Esophagus squamous epithelium (tissue), 5 donors: ENCODE data around the gene DGKB. TPM values are rescaled to one million over a fixed set of nuclear protein-coding genes. Genes with fewer than 3 reads are reported as not detected.

ENCODE experiments used
- DNase-seq: peaks from one replicate; lab custom pipeline; 2025; lab: John Stamatoyannopoulos, UW
- H3K27ac ChIP-seq, 4 donors: fragments of 200-600 bp; sonication (generic); one replicate each; pipeline ENCODE4 v1.5.1; 2016 to 2019; ENCODE audit warnings: mild to moderate bottlenecking in 1 of 4
- H3K27me3 ChIP-seq, 4 donors: fragments of 200-600 bp; sonication (generic); 1 replicate in 3 of 4; 2 replicates in 1 of 4; pipeline versions ENCODE4 v1.5.1 to v1.6.0; 2017 to 2021; ENCODE audit warnings: antibody characterized with exemption in 1 of 4
- H3K36me3 ChIP-seq, 3 donors: fragments of 200-600 bp; sonication (generic); one replicate each; pipeline ENCODE4 v1.5.1; 2016 to 2019
- H3K4me1 ChIP-seq, 3 donors: fragments of 200-600 bp; sonication (generic); one replicate each; pipeline ENCODE4 v1.5.1; 2017 to 2019
- H3K4me3 ChIP-seq, 4 donors: fragments of 200-600 bp; sonication (generic); 1 replicate in 3 of 4; 2 replicates in 1 of 4; pipeline ENCODE4 v1.5.1; 2016 to 2019; ENCODE audit warnings: mild to moderate bottlenecking in 2 of 4, moderate library complexity in 1 of 4
- H3K9me3 ChIP-seq, 3 donors: fragments of 200-600 bp; sonication (generic); one replicate each; pipeline ENCODE4 v1.5.1; 2016 to 2019
- CTCF ChIP-seq, 6 experiments: fragments of 450-650 bp in 4 of 6; fragments of 200-600 bp in 2 of 6; sonication (generic) in 2 of 6; IDR thresholded peaks; one replicate each; pipeline ENCODE4 v1.5.1; 2016 to 2019; ENCODE audit warnings: antibody characterized with exemption in 6 of 6, mild to moderate bottlenecking in 4 of 6, moderate library complexity in 4 of 6
- POLR2A ChIP-seq, 4 donors: fragments of 450-650 bp; IDR thresholded peaks; one replicate each; pipeline ENCODE4 v1.6.1; 2017; ENCODE audit warnings: antibody characterized with exemption in 4 of 4, mild to moderate bottlenecking in 4 of 4, moderate library complexity in 3 of 4
- WGBS, 2 donors: methylation state at CpG; one replicate each; pipeline ENCODE4 v1.1.5; 2018; 5-methylcytosine and 5-hydroxymethylcytosine counted together
- intact Hi-C: fragments of 100-400 bp; cut with DNase I; formaldehyde crosslinking; loops from one replicate; pipeline ENCODE4 v1.15.0; 2022
- total RNA-seq, 4 donors: library from RNA; depleted of rRNA; stranded (reverse); fragments of >200 nt; gene quantifications; one replicate each; pipeline ENCODE4 v1.1.0, GENCODE V29; 2016
- donor health status: DM: yes; HTN: yes; CAD: no.

Gene DGKB
- total RNA-seq, 4 donors from 2014 or later = 0.09 to 1.1 (median 0.23) TPM; not detected in 1

DNA sequence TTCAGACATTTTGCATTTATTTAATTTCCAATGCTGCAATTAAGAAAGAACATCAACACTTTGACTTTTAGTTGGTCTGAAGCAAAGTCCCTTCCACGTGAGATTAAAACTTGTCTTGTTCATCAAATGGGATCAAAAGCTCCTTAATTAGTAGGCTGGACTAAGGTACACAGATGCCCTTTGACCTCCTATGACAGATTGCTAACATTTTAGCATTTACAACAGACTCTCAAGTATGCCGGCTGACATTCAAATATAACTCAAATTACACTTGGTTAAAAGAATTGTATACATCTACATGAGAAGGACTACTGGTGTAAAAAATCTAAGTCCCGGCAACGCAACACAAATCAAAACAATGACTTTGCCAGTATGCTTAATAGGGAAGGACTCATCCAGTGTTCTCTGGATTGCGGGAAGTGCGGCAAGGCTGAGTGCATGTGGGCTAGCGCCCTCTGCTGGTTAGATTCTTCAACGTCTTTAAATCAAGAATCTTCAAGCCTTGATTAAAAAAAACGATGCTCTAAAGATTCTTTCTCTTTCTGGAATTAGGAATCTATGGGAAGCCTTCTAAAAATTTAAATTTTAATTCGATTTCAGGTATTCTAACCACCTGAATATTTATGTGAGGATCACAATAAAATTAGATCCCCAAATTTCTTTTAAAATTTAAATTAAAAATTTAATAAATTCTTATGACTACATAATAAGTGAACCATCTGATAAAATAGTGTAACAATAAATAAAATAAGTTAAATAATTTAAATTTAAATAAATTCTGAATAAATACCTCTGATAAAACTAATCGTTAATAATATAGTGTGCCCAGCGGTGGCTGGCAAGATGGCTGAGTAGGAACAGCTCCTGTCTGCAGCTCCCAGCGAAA is 444.7 kb downstream of the DGKB start:
- Histone ChIP-seq H3K4me1 (no peaks in the 10 kb centered on the region), H3K9me3 (no peaks in the 10 kb centered on the region), H3K27ac (no peak overlapping the region), H3K36me3 (no peaks in the 10 kb centered on the region), H3K4me3 (no peak overlapping the region), H3K27me3 (no peaks in the 10 kb centered on the region)
- intact Hi-C loops = loop anchor here (5.0 to 10.0 kb wide), 2 partner anchors 931 to 1173 kb away; no protein-coding TSS in a partner anchor
- peak; percentile 53 to 85 (median 78) for TF ChIP-seq CTCF (IDR thresholded peaks at IDR 0.05)
- TF ChIP-seq POLR2A (IDR thresholded peaks at IDR 0.05) = no peak
- WGBS, 2 donors = 25% methylated on average over 13 of the region's 13 CpGs
- DNase-seq = no peak

DNA sequence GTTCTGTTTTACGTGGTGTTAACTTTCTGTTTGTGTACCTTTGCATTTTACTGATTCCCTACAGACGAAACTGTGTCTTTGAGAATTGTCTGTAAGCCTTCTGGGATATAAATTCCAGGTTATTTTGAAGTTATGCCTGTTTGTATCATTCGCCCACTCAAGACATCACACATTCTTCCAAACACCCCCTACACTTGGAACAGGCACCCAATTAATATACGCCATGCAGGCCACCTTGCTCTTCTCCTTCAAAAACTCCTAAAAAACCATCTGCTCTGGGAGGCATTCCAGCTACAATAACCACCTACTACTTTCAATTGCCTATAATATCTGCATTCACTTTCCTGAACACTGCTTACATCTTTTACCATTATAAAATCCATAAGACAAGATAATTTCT is 453.3 kb downstream of the DGKB start:
- TF ChIP-seq CTCF (IDR thresholded peaks at IDR 0.05) = no peak
- TF ChIP-seq POLR2A (IDR thresholded peaks at IDR 0.05) = no peak
- WGBS, 2 donors = 78 to 80% methylated on average over 4 of the region's 4 CpGs
- no peaks in the 10 kb centered on the region for H3K4me1 ChIP-seq
- H3K27me3 ChIP-seq = no peaks in the 10 kb centered on the region
- intact Hi-C loops = no loop called here
- no peak for DNase-seq
- H3K27ac ChIP-seq = no peak overlapping the region
- H3K4me3 ChIP-seq = no peak overlapping the region
- H3K36me3 ChIP-seq = no peaks in the 10 kb centered on the region
- no peaks in the 10 kb centered on the region for H3K9me3 ChIP-seq

- 75 to 86% methylated on average over 2 to 3 of the region's 3 CpGs for WGBS, 2 donors
Observed at GRCh38 chr7:14446829-14447228, 455.7 kb downstream of the DGKB start.

GRCh38 chr7:14446219-14446618 is 456.3 kb downstream of the DGKB start:
- intact Hi-C loops = no loop called here
- Histone ChIP-seq H3K27ac (no peak overlapping the region), H3K4me1 (no peaks in the 10 kb centered on the region), H3K27me3 (no peaks in the 10 kb centered on the region), H3K9me3 (no peaks in the 10 kb centered on the region), H3K4me3 (no peak overlapping the region), H3K36me3 (no peaks in the 10 kb centered on the region)
- WGBS, 2 donors = 63 to 73% methylated on average over 1 of the region's 1 CpG
- TF ChIP-seq POLR2A (IDR thresholded peaks at IDR 0.05) (no peak), CTCF (IDR thresholded peaks at IDR 0.05) (no peak)
- DNase-seq = no peak

More at GRCh38 chr7:14446829-14447228, 455.7 kb downstream of the DGKB start:
- no peak for DNase-seq
- TF ChIP-seq POLR2A (IDR thresholded peaks at IDR 0.05) = no peak
- TF ChIP-seq CTCF (IDR thresholded peaks at IDR 0.05) = no peak
- Histone ChIP-seq H3K9me3 (no peaks in the 10 kb centered on the region), H3K36me3 (no peaks in the 10 kb centered on the region), H3K4me3 (no peak overlapping the region), H3K27ac (no peak overlapping the region), H3K27me3 (no peaks in the 10 kb centered on the region), H3K4me1 (no peaks in the 10 kb centered on the region)
- intact Hi-C loops = no loop called here

GRCh38 chr7:14438366-14438765 is 464.2 kb downstream of the DGKB start:
- Histone ChIP-seq H3K9me3 (no peaks in the 10 kb centered on the region), H3K27me3 (no peaks in the 10 kb centered on the region), H3K36me3 (no peaks in the 10 kb centered on the region), H3K4me3 (no peak overlapping the region), H3K4me1 (no peaks in the 10 kb centered on the region), H3K27ac (no peak overlapping the region)
- TF ChIP-seq CTCF (IDR thresholded peaks at IDR 0.05) = no peak
- no peak for TF ChIP-seq POLR2A (IDR thresholded peaks at IDR 0.05)
- DNase-seq = no peak
- 77 to 83% methylated on average over 2 of the region's 2 CpGs for WGBS, 2 donors
- intact Hi-C loops = no loop called here
